Effector CD8-positive, alpha-beta T cell (primary cell): ENCODE results near the gene FOXN4.

ENCODE experiments used
- DNase-seq: peaks from one replicate; lab custom pipeline; 2025; lab: John Stamatoyannopoulos, UW

The FOXN4 gene

GRCh38 chr12:109307051-109307450 is 2.0 kb downstream of the FOXN4 start:
- DNase-seq: no peak

- no peak for DNase-seq
Observed at GRCh38 chr12:109305547-109305946, 3.5 kb downstream of the FOXN4 start.

GRCh38 chr12:109304485-109304884 is 4.6 kb downstream of the FOXN4 start:
- no peak for DNase-seq

- DNase-seq: no peak
Observed at GRCh38 chr12:109302770-109303169, 6.3 kb downstream of the FOXN4 start.

GRCh38 chr12:109302358-109302757 is 6.7 kb downstream of the FOXN4 start:
- DNase-seq: no peak

GRCh38 chr12:109301643-109302168 is 7.4 kb downstream of the FOXN4 start:
- DNase-seq: no peak

- no peak for DNase-seq
Observed at GRCh38 chr12:109299849-109300248, 9.2 kb downstream of the FOXN4 start.

GRCh38 chr12:109296431-109296830 is 12.7 kb downstream of the FOXN4 start:
- no peak for DNase-seq

GRCh38 chr12:109295764-109296425 is 13.2 kb downstream of the FOXN4 start:
- DNase-seq: no peak

- no peak for DNase-seq
Observed at GRCh38 chr12:109294286-109294796, 14.7 kb downstream of the FOXN4 start.

GRCh38 chr12:109293106-109293505 is 16.0 kb downstream of the FOXN4 start:
- no peak for DNase-seq

GRCh38 chr12:109292342-109292711 is 16.8 kb downstream of the FOXN4 start:
- no peak for DNase-seq

GRCh38 chr12:109291521-109292341 is 17.4 kb downstream of the FOXN4 start:
- DNase-seq: no peak

- DNase-seq: no peak
Observed at GRCh38 chr12:109291117-109291516, 18.0 kb downstream of the FOXN4 start.

- no peak for DNase-seq
Observed at GRCh38 chr12:109290061-109290460, 19.0 kb downstream of the FOXN4 start.

GRCh38 chr12:109289551-109289950 is 19.5 kb downstream of the FOXN4 start:
- DNase-seq: no peak

- DNase-seq: no peak
Observed at GRCh38 chr12:109289004-109289403, 20.1 kb downstream of the FOXN4 start.

- DNase-seq: no peak
Observed at GRCh38 chr12:109288571-109288970, 20.5 kb downstream of the FOXN4 start.

- DNase-seq: no peak
Observed at GRCh38 chr12:109287811-109288469, 21.1 kb downstream of the FOXN4 start.

- no peak for DNase-seq
Observed at GRCh38 chr12:109287181-109287580, 21.9 kb downstream of the FOXN4 start.

- no peak for DNase-seq
Observed at GRCh38 chr12:109286652-109287051, 22.4 kb downstream of the FOXN4 start.

- DNase-seq: no peak
Observed at GRCh38 chr12:109286252-109286651, 22.8 kb downstream of the FOXN4 start.
